NOMO-1 treated with DMSO at 0.1 percent for 48 hours (cell line): ENCODE measurements around the gene GOLGA6L6.
"Not testable (repeated sequence)": the region's sequence is repeated elsewhere in the genome, so short reads cannot be mapped to it uniquely, and the experiment has no call there.

Experiments
- DNase-seq: peaks from one replicate; lab custom pipeline; 2025; ENCODE audit not compliant: unreplicated experiment; lab: John Stamatoyannopoulos, UW

The GOLGA6L6 gene, protein sequence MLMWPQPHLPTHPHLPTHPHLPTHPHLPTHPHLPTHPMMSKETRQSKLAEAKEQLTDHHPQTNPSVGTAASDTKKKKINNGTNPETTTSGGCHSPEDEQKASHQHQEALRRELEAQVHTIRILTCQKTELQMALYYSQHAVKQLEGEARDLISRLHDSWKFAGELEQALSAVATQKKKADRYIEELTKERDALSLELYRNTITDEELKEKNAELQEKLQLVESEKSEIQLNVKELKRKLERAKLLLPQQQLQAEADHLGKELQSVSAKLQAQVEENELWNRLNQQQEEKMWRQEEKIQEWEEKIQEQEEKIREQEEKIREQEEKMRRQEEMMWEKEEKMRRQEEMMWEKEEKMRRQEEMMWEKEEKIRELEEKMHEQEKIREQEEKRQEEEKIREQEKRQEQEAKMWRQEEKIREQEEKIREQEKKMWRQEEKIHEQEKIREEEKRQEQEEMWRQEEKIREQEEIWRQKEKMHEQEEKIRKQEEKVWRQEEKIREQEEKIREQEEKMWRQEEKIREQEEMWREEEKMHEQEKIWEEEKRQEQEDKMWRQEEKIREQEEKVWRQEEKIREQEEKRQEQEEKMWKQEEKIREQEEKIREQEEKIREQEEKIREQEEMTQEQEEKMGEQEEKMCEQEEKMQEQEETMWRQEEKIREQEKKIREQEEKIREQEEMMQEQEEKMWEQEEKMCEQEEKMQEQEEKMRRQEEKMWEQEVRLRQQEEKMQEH

DNA sequence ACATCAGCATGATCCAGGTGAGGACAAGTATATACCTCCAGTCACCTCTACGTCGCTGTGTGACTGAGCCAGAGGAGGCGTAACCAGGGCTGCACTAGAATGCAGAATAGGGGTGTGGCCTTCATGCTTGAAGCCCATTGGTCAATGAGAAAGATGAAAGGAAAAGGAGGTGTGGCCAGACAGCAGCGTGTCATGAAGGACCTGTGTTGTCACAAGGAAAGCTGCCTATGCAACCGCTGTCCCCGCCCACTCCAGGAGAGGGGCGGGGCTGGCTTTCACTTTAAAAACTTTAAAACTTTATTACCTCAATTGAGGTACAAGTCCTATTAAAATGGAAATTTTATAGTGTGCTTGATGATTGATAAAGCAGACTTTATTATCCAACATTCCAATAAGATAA lies at the start of gene GOLGA6L6:
Gene GOLGA6L6, minus strand, starts transcription at position 101 of the 400 bp plus-strand sequence. Its CDS starts 91 bp downstream, at position 10.
- not testable (repeated sequence) for DNase-seq

DNA sequence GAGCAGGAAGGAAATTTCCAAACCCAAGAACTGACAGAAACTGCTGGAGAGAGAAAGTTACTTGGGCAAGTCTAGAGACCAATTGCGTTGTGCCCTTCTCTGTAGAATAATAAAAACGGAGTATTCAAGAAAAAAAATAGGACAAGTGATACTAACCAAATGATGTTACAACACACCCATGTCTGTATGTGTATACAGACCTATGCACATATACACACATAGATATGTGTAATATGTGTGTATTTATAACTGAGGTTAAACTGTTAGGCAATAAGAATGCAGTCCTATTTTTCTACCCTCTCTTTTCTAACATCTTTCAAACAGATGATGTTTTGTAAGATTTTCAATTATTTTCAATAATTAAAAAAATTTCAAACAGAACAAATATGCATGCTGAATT lies 48.5 kb upstream of the GOLGA6L6 start:
- DNase-seq = not testable (repeated sequence)

DNA sequence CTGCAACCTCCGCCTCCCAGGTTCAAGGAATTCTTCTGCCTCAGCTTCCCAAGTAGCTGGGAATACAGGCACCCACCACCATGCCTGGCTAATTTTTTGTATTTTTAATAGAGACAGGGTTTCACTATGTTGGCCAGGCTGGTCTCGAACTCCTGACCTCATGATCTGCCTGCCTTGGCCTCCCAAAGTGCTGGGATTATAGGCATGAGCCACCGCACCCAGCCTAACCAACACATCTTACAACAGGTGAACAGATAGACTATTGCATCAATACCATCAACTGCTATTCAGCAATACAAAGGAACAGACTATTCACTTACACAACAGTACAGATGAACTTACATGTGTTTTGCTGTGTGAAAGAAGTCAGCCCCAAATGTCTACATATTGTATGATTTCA lies 45.2 kb upstream of the GOLGA6L6 start:
- DNase-seq = not testable (repeated sequence)

DNA sequence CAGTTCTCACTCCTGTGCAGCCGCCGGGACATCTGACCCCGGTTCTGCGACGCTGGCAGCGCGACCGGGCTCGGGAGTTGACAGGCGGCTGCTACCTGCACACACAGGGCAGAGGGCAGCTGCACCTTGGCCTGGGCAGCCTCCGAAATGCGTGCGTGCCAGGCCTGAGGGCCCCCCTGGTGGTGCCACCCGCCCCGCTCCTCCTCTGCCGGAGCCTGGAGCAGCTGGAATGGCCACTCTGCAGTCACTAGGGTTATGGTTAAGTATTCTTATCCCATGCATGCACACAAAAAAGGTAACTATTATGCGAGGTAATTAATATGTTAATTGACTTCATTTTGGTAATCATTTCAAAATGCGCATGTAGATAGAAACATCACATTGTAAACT lies 41.1 kb upstream of the GOLGA6L6 start:
- not testable (repeated sequence) for DNase-seq

DNA sequence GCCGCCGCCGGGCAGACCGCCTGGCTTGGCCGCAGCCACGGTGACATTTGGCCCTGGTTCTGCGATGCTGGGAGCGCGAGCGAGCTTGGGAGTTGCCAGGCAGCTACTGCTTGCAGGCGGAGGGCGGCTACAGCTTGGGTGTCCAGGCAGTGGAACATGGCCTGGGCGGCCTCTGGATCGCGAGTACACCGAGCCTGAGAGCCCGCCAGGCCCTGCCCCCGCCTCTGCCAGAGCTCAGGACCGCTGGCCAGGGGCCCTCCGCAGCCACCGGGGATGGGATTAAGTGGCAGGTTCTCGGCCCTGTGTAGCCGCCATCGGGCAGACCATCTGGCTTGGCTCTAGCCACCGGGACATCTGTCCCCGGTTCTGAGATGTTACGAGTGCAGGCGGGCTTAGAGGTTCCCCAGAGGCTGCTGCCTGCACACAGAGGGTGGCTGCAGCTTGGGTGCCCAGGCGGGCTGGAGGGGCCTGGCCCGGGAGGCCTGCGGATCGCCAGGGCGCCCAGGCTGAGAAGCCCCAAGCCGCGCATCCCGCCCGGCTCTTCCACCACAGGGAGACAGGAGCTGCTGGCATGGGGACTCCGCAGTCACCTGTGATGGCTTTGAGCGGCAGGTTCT lies 40.6 kb upstream of the GOLGA6L6 start:
- not testable (repeated sequence) for DNase-seq

DNA sequence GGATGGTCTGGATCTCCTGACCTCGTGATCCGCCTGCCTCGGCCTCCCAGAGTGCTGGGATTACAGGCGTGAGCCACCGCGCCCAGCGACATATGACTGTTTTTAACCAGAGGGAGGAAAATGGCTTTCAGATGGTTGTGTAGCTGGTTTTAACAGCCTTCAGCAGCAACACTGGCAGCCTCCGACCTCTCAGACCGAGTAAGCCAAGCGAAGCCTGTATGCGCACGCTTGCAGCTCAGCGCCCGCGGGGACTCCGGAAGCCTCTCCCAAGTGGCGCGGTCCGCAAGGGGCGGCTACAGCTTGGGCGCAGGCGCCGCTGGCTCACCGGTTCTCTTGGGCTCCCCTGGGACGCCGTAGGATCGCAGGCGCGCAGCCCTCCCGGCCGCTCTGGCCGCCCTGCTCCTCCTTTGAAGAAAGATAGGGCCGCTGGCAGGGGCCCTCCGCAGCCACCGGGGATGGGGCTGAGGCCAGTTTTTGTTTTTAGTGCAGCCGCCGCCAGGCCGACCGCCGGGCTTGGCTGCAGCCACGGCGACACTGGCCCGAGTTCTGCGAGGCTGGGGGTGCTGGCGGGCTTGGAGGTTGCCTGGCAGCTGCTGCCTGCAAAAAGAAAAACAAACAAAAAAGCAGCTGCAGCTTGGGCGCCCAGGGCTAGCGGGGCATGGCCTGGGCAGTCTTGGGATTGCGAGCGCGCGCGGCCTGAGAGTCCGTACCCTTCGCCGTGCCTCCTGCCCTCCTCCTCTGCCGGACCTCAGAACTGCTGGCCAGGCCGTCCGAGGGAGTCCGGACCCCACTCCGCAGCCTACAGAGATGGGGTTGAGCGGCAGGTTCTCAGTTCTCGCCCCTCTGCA lies 39.9 kb upstream of the GOLGA6L6 start:
- not testable (repeated sequence) for DNase-seq

DNA sequence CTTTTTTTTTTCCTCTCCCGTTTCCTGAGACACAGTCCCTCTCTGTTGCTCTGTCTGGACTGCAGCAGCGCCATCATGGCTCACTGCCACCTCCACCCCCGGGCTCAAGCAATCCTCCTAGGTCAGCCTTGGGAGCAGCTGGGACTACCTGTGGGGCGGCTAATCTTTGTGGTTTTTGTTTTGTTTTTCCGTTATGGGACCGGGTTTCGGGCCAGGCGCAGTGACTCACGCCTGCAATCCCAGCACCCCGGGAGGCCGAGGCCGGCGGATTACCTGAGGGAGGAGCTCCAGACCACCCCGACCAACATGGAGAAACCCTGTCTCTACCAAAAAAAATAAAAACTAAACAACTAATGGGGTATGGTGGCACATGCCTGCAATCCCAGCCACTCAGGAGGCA lies 38.1 kb upstream of the GOLGA6L6 start:
- not testable (repeated sequence) for DNase-seq

DNA sequence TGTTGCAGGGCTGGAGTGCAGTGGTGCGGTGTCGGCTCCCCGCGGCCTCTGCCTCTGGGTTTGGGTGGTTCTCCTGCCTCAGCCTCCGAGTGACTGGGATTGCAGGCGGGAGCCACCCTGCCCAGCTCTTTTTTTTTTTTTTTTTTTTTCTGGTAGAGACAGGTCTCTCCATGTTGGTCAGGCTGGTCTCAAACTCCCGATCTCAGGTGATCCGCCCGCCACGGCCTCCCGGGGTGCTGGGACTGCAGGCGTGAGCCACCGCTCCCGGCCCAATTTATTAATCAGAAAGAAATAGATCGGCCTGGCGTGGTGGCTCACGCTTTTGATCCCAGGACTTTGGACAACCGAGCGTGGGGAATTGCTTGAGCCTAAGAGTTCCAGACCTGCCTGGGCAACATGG lies 9.7 kb upstream of the GOLGA6L6 start:
- DNase-seq = not testable (repeated sequence)

DNA sequence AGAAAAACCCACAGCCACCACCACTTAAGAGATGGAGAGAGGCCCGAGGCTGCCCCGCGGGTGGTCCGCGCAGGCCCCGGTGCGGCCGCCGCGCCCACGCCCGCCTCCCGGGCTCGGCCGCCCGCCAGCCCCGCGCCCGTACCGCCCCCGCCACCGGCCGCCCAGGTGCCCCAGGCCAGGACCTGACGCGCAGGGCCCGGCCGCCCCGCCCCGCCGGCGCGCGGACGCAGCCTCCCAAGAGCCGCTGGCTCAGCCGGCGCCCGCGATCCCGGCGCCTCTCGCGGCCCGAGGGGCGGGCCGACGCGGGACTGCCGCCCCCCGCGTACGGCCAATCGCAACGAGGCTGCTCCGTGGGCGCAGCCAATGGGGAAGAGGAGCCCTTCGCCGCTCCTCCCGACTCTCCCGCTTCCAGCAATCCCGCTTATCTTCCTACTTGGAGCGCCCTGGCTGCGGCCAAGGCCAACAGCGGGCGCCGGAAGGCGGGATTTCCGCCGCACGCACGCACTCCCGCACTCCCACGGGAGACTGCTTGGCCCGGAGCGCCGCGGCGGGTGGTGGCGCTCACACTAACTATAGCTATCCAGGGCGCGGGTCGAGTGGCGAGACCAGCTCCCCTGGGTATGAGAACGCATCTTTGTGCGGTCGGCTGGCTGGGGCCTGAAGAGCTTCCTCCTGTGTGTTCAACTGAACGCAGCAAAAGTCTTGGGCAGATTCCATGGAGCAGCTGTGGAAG lies 35.5 kb downstream of the GOLGA6L6 start:
- not testable (repeated sequence) for DNase-seq

DNA sequence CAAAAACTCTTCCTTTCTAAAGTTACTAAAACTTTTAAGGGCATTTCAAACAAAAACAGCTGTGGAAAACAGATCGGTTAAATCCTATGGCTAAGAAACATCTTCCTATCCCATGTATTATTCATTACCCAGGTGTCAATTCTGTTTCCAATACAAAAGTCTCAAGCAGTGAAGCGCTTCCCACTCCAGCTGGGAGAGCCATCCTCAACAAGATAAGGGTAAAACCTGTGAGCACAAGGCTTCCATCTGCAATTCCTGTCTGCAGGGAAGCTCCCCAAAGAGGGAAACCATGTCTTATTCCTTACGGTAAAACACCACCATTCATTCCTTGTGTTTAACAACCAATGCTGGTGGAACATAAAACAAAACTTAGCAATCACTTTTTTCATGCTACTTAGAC lies 38.8 kb downstream of the GOLGA6L6 start:
- not testable (repeated sequence) for DNase-seq

DNA sequence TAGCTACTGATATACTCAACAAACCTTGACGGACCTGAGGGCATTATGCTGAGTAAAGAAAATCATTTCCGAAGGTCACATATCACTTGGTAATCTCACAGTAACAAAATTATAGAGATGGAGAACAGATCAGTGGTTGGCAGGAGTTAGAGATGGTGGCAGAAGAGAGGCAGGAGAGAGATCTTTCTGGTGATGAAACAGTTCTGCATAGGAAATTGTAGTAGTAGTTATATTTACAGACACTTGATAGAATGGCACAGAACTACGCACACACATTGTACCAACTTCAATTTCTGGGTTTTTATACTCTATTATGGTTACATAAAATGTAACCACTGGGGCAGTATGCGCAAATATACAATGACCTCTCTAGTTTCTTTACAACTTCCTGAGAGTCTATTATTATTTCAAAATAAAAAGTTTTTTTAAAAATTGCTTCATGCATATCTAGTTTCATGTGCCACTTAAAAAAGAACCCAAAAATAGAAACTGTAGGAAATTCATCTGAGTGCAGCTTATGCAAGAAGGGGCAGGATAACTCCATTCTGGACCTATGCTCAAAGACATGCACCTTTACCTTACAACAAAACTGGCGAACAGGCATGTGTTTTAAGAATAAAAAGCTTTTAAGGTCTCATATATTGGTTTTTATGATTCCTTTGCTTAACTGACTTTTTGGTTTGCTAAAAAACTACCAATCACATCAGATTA lies 39.9 kb downstream of the GOLGA6L6 start:
- not testable (repeated sequence) for DNase-seq

DNA sequence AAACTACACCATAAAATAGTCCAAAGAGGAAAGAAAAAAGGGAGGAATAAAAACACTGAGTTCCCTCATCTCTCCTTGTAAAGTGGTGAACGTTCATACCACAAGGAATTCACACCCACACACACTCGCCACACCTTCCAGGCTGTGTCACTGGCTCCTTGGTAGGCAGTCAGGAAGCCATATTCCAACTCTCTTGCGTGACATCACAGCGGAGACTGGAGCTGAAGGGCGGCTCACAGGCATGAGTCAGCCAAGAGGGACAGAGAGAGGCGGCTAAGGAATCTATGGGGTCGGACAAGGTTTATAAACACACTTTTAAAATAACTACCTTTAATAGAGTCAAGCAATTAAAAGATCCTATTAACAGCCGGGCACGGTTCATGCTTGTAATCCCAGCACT lies 43.8 kb downstream of the GOLGA6L6 start:
- DNase-seq = not testable (repeated sequence)

DNA sequence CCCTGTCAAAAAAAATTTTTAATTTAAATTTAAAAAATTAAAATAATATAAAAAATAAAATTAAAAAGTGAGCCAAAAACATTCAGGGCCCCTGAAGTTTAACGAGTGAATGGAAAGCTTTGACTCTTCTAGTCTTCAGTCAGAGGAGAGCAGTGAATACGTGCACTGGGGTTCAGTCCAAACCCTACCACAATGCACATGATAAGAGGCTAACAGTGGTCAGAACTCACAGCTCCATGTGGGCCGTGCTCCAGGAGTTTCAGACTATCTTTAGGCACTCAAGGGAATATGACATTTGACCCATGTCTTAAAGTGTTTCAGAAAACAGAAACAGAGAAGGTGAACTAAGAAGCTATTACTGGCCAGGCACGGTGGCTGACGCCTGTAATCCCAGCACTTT lies 48.6 kb downstream of the GOLGA6L6 start:
- not testable (repeated sequence) for DNase-seq

DNA sequence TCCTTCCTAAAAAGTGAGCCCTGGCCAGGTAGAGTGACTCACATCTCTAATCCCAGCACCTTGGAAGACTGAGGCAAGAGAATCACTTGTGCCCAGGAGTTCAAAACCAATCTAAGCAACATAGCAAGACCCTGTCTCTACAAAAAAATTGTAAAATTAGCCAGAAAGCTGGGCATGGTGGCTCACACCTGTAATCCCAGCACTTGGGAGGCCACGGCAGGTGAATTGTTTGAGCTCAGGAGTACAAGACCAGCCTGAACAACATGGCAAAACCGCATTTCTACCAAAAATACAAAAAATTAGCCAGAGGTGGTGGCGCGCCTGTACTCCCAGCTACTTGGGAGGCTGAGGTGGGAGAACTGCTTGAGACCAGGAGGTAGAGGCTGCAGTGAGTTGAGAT lies 49.0 kb downstream of the GOLGA6L6 start:
- DNase-seq = not testable (repeated sequence)

DNA sequence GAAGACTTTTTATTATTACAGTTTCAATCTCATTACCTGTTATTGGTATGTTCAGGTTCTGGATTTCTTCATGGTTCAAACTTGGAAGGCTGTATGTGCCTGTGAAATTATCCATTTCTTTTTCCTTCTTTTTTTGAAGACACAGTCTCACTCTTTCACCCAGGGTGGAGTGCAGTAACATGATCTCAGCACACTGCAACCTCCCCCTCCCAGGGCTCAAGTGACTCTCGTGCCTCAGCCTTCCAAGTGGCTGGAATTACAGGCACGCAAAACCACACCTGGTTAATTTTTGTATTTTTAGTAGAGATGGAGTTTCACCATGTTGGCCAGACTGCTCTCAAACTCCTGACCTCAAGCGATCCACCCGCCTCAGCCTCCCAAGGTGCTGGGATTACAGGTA lies 52.3 kb downstream of the GOLGA6L6 start:
- not testable (repeated sequence) for DNase-seq
